ENCODE data around the gene GCNA. TPM values are rescaled to one million over a fixed set of nuclear protein-coding genes. Genes with fewer than 3 reads are reported as not detected.
"Not testable (repeated sequence)": the region's sequence is repeated elsewhere in the genome, so short reads cannot be mapped to it uniquely, and the experiment has no call there.

The GCNA gene
- total RNA-seq, 2 experiments from 2014 or later: 8.5 to 8.7 TPM

- no peak for DNase-seq
- Mint-ChIP-seq H3K27me3 (no peaks in the 10 kb centered on the region), H3K36me3 (peaks cover 34% of the 10 kb centered on the region), H3K4me3 (peak overlapping the region; percentile 78), H3K27ac (peak overlapping the region; percentile 25), H3K4me1 (peaks cover 43% of the 10 kb centered on the region), H3K9me3 (no peaks in the 10 kb centered on the region)
- no peak for ATAC-seq (ENCODE audit: low read depth)
- POLR2A ChIA-PET: interaction anchor here (0.9 to 5.7 kb wide), 2 partner anchors 9 to 76 kb away, joined by 4 to 45 read pairs; partner anchors contain the start of gene OGT
These were observed 35.4 kb upstream of the GCNA start for GRCh38 chrX:71542825-71543224.

DNA sequence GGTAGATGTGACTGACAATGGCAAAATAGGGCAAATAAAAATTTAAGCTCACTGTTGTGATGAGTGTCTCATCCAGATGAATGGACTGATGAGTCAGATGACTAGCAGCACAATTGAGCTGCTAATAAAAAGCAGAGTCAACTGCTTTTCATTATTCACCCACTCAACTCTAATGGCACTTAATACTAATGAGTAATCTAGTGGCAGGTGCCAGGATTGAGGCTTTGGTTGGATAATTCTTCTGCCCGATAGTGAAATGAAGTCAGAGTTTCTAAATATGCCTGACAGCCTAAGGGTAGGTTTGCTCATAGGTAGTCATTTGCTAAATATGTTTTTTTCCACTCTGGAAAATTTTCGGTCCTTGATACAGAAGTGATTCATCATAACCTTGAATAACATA, 34.9 kb upstream of the GCNA start:
- H3K36me3 Mint-ChIP-seq: peaks cover 32% of the 10 kb centered on the region
- peak overlapping the region; percentile 75 for H3K27ac Mint-ChIP-seq
- POLR2A ChIA-PET: interaction anchor here (5.7 kb wide), 1 partner anchor 9 kb away, joined by 45 read pairs; the partner anchor contains the start of gene OGT
- H3K9me3 Mint-ChIP-seq: no peaks in the 10 kb centered on the region
- H3K27me3 Mint-ChIP-seq: no peaks in the 10 kb centered on the region
- H3K4me3 Mint-ChIP-seq: peak overlapping the region; percentile 78
- ATAC-seq (ENCODE audit: low read depth) (no peak), DNase-seq (no peak)
- H3K4me1 Mint-ChIP-seq: peaks cover 45% of the 10 kb centered on the region

DNA sequence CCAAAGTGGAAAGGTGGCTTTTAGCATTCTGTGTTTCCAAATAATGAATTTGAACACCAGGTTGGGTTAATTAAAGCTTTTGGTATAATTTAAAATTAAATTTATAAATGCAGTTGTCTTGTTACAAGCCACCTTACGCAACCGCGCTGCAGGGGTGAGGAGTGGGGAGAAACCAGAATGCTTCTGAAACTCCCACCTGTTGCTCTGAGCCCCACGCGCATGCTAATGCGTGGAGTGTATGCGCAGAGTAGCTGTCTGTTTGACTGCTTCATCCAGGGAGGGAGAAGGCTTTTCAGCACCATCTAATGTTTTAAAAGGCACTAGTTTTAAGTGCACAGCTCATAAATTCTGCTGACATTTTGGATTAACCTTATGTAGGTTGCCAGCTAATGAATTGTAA, 32.9 kb upstream of the GCNA start:
- Mint-ChIP-seq H3K9me3 (no peaks in the 10 kb centered on the region), H3K27ac (no peak overlapping the region), H3K4me3 (no peak overlapping the region), H3K27me3 (no peaks in the 10 kb centered on the region), H3K4me1 (peaks cover 42% of the 10 kb centered on the region), H3K36me3 (peaks cover 27% of the 10 kb centered on the region)
- POLR2A ChIA-PET: interaction anchor here (5.7 kb wide), 1 partner anchor 11 kb away, joined by 45 read pairs; the partner anchor contains the start of gene OGT
- ATAC-seq (ENCODE audit: low read depth): no peak
- DNase-seq: no peak

DNA sequence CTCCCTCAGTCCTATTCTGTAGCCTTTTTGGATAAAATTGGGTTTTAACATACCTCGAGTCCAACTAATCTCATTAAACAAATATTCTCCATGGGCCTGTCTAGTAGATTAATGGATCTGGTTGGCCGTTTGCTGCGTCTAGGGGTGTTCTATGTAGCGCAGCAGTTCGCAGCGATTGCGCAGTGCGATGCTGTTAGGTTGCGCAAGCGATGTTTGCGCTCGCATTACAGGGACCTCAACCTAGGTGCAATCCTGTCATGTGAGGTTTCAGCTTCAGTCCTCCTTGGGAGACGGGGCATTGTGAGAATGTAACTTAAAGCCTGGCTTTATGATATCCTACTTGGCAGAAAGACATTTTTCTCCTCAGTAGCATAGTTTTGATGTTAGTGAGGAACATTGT, 31.4 kb upstream of the GCNA start:
- Mint-ChIP-seq H3K9me3 (no peaks in the 10 kb centered on the region), H3K4me3 (no peak overlapping the region), H3K27ac (no peak overlapping the region), H3K4me1 (peaks cover 32% of the 10 kb centered on the region), H3K27me3 (no peaks in the 10 kb centered on the region), H3K36me3 (peaks cover 20% of the 10 kb centered on the region)
- no peak for DNase-seq
- ATAC-seq (ENCODE audit: low read depth): no peak
- POLR2A ChIA-PET: interaction anchor here (5.7 kb wide), 1 partner anchor 13 kb away, joined by 45 read pairs; the partner anchor contains the start of gene OGT

DNA sequence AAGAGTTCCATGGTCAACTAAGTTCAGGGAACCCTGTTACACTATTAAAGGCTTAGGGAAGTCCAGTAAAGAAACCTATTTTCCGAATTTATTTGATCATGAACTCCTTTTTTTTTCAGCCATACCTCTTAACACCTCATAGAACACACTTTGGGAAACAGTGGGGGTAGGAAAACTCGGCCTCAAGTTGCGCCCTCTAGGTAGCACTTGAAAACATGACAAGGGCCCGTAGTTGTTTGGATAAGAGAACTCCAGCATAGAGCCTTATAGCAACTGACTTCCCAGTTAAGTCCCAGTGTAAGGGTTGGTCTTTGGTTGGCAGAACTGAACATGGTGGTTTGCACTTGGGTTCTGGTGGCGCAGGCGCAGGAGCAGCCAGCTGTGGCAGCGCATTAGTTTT, 30.9 kb upstream of the GCNA start:
- DNase-seq (no peak), ATAC-seq (ENCODE audit: low read depth) (no peak)
- no peak overlapping the region for H3K27ac Mint-ChIP-seq
- no peak overlapping the region for H3K4me3 Mint-ChIP-seq
- H3K4me1 Mint-ChIP-seq: peaks cover 29% of the 10 kb centered on the region
- H3K27me3 Mint-ChIP-seq: no peaks in the 10 kb centered on the region
- POLR2A ChIA-PET: no interaction called here
- no peaks in the 10 kb centered on the region for H3K9me3 Mint-ChIP-seq
- peaks cover 17% of the 10 kb centered on the region for H3K36me3 Mint-ChIP-seq

- H3K36me3 Mint-ChIP-seq: peaks cover 8% of the 10 kb centered on the region
- POLR2A ChIA-PET: interaction anchor here (1.3 to 1.4 kb wide), 2 partner anchors 18 to 35 kb away, joined by 3 to 6 read pairs; partner anchors contain the start of gene OGT
- ATAC-seq (ENCODE audit: low read depth): no peak
- no peak overlapping the region for H3K4me3 Mint-ChIP-seq
- no peaks in the 10 kb centered on the region for H3K9me3 Mint-ChIP-seq
- no peak overlapping the region for H3K27ac Mint-ChIP-seq
- no peak for DNase-seq
- peaks cover 13% of the 10 kb centered on the region for H3K4me1 Mint-ChIP-seq
- H3K27me3 Mint-ChIP-seq: no peaks in the 10 kb centered on the region
These were observed 28.3 kb upstream of the GCNA start for GRCh38 chrX:71549986-71550385.

DNA sequence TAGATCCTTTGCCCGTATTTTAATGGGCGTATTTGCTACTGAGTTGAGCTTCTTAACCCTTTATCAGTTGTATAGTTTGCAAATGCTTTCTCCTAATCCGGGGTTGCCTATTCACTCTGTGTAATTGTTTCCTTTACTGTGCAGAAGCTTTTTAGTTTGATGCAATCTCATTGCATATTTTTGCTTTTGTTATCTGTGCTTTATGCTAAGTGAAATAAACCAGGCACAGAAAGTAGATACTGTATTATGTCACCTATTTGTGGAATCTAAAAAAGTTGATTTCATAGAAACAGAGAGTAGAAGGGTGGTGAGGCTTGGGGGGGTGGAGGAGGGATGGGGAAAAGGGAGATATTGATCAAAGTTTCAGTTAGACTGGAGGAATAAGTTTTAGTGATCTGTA, 27.7 kb upstream of the GCNA start:
- Mint-ChIP-seq H3K27ac (no peak overlapping the region), H3K36me3 (peaks cover 8% of the 10 kb centered on the region), H3K4me1 (peaks cover 14% of the 10 kb centered on the region), H3K4me3 (no peak overlapping the region), H3K9me3 (no peaks in the 10 kb centered on the region), H3K27me3 (no peaks in the 10 kb centered on the region)
- no peak for ATAC-seq (ENCODE audit: low read depth)
- DNase-seq: no peak
- POLR2A ChIA-PET: interaction anchor here (1.2 to 1.4 kb wide), 2 partner anchors 14 to 36 kb away, joined by 3 to 4 read pairs; no protein-coding TSS in a partner anchor

DNA sequence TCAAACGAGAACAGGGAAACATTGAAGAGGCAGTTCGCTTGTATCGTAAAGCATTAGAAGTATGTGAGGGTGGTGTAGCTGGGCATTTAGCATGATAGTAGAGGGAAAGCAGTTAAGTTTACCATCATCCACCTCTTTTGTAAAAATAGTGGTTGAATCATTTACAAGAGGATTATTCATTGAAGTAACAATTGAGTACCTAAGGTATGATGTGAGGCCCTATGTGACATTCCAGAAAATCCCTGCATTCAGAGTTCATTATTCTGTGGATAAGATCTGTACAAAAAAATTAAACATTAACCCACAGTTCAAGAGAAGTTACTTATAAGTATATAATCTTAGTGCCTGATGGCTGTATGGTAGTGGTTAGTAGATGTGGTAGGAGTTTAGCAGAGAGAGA, 22.2 kb upstream of the GCNA start:
- H3K9me3 Mint-ChIP-seq: no peaks in the 10 kb centered on the region
- no peak for DNase-seq
- H3K4me1 Mint-ChIP-seq: peaks cover 8% of the 10 kb centered on the region
- ATAC-seq (ENCODE audit: low read depth): no peak
- H3K36me3 Mint-ChIP-seq: peaks cover 12% of the 10 kb centered on the region
- peak overlapping the region; percentile 51 for H3K27ac Mint-ChIP-seq
- POLR2A ChIA-PET: interaction anchor here (1.2 kb wide), 1 partner anchor 29 kb away, joined by 3 read pairs; no protein-coding TSS in a partner anchor
- H3K4me3 Mint-ChIP-seq: no peak overlapping the region
- H3K27me3 Mint-ChIP-seq: no peaks in the 10 kb centered on the region

DNA sequence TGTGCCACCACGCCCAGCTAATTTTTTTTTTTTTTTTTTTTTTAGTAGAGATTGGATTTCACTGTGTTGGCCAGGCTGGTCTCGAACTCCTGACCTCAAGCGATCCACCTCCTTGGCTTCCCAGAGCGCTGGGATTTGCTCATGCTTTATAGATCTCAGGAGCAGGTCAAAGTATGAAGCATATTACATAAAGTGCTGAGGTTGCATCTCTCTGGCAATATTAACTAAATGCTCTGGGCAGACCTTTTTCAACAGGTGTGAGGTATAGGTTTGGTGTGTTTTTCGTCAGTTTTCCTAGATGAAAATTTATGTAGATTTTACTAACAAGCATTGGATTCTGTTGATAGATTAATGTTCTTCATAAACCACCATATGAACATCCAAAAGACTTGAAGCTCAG, 19.3 kb upstream of the GCNA start:
- POLR2A ChIA-PET: no interaction called here
- H3K27me3 Mint-ChIP-seq: no peaks in the 10 kb centered on the region
- H3K36me3 Mint-ChIP-seq: peaks cover 17% of the 10 kb centered on the region
- no peak for ATAC-seq (ENCODE audit: low read depth)
- no peak overlapping the region for H3K4me3 Mint-ChIP-seq
- DNase-seq: no peak
- H3K9me3 Mint-ChIP-seq: no peaks in the 10 kb centered on the region
- peaks cover 7% of the 10 kb centered on the region for H3K4me1 Mint-ChIP-seq
- no peak overlapping the region for H3K27ac Mint-ChIP-seq

- ATAC-seq (ENCODE audit: low read depth); H3K4me3 Mint-ChIP-seq; POLR2A ChIA-PET; H3K27me3 Mint-ChIP-seq; DNase-seq; H3K9me3 Mint-ChIP-seq; H3K4me1 Mint-ChIP-seq; H3K27ac Mint-ChIP-seq: not testable (repeated sequence)
- H3K36me3 Mint-ChIP-seq: peaks cover 20% of the 10 kb centered on the region
These were observed 18.5 kb upstream of the GCNA start for GRCh38 chrX:71559773-71560172.

DNA sequence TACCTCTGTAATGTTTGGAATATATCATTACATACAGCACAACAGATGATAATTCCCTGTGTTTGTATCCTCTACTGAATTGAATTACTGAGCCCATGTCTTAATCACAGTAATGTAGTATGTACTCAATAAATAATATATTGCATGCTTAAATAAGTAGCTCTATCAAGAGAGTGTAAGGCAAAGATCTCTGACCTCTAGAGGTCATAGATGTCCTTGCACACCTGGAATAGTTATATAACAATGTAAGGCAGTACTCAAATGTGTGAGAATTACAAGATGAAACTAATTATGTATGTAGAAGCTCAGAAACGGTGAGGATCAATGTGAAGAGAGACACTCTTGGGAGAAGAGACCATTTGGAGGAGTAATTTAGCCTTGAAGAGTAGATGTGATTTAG, 14.3 kb upstream of the GCNA start:
- no peak for ATAC-seq (ENCODE audit: low read depth)
- Mint-ChIP-seq H3K36me3 (peaks cover 17% of the 10 kb centered on the region), H3K4me1 (no peaks in the 10 kb centered on the region), H3K27ac (no peak overlapping the region), H3K4me3 (no peak overlapping the region), H3K27me3 (no peaks in the 10 kb centered on the region), H3K9me3 (no peaks in the 10 kb centered on the region)
- no peak for DNase-seq
- POLR2A ChIA-PET: interaction anchor here (0.8 kb wide), 1 partner anchor 198 kb away, joined by 3 read pairs; the partner anchor contains the start of gene TAF1

GRCh38 chrX:71565474-71566041, 12.7 kb upstream of the GCNA start:
- POLR2A ChIA-PET: no interaction called here
- no peaks in the 10 kb centered on the region for H3K27me3 Mint-ChIP-seq

DNA sequence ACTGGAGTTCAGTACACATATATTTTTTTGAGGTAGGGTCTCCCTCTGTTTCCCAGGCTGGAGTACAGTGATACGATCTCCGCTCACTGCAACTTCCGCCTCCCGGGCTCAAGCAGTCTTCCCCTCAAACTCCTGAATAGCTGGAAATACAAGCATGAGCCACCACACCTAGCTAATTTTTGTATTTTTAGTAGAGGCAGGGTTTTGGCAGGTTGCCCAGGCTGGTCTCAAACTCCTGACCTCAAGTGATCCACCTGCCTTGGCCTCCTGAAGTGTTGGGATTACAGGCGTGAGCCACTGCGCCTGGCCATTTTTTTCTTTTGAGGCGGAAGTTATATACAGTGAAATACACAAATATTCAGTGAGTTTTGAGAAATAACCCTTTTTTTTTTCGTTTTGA, 6.8 kb upstream of the GCNA start:
- POLR2A ChIA-PET; DNase-seq; H3K9me3 Mint-ChIP-seq; H3K27ac Mint-ChIP-seq; H3K4me3 Mint-ChIP-seq; H3K4me1 Mint-ChIP-seq; H3K27me3 Mint-ChIP-seq; ATAC-seq (ENCODE audit: low read depth): not testable (repeated sequence)
- H3K36me3 Mint-ChIP-seq: peaks cover 17% of the 10 kb centered on the region

More at GRCh38 chrX:71565474-71566041, 12.7 kb upstream of the GCNA start:
- DNase-seq (no peak), ATAC-seq (ENCODE audit: low read depth) (no peak)
- no peak overlapping the region for H3K4me3 Mint-ChIP-seq
- peaks cover 16% of the 10 kb centered on the region for H3K36me3 Mint-ChIP-seq
- no peaks in the 10 kb centered on the region for H3K4me1 Mint-ChIP-seq
- H3K27ac Mint-ChIP-seq: no peak overlapping the region
- no peaks in the 10 kb centered on the region for H3K9me3 Mint-ChIP-seq

DNA sequence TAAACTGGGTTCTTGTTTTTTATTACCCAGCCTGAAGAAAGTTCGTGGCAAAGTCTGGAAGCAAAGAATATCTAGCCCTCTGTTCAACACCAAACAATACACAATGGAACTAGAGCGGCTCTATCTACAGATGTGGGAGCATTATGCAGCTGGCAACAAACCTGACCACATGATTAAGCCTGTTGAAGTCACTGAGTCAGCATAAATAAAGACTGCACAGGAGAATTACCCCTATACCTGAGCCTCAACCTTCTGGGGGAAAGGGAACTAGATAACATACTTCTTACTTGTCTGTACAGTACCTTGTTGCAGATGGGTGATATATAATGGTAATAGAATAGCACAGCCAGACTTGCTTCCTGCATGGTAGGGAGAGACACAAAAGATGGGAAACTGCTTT, 4.6 kb upstream of the GCNA start:
- Mint-ChIP-seq H3K27ac (no peak overlapping the region), H3K9me3 (no peaks in the 10 kb centered on the region), H3K4me3 (no peak overlapping the region), H3K4me1 (peaks cover 6% of the 10 kb centered on the region), H3K36me3 (peaks cover 18% of the 10 kb centered on the region), H3K27me3 (no peaks in the 10 kb centered on the region)
- POLR2A ChIA-PET: no interaction called here
- no peak for DNase-seq
- ATAC-seq (ENCODE audit: low read depth): no peak

All from activated naive CD8-positive, alpha-beta T cell treated with anti-CD3 and anti-CD28 coated beads, Interleukin-2, amount 10 ng/mL, durations not matched to agents 7 days and 5 days (primary cell).